SKM-1 (cell line): ENCODE data around the gene PPIL6.
"Not testable (repeated sequence)": the region's sequence is repeated elsewhere in the genome, so short reads cannot be mapped to it uniquely, and the experiment has no call there.

Experiments used
- DNase-seq: peaks from one replicate; lab custom pipeline; 2025; ENCODE audit not compliant: unreplicated experiment; lab: John Stamatoyannopoulos, UW

The PPIL6 gene

GRCh38 chr6:109467696-109468095, 27.3 kb upstream of the PPIL6 start:
- no peak for DNase-seq

GRCh38 chr6:109466212-109466923, 25.9 kb upstream of the PPIL6 start:
- DNase-seq, result no peak

GRCh38 chr6:109465772-109466171, 25.3 kb upstream of the PPIL6 start:
- no peak for DNase-seq

- no peak for DNase-seq
Observed at GRCh38 chr6:109461733-109462526, 21.5 kb upstream of the PPIL6 start.

- DNase-seq, result not testable (repeated sequence)
Observed at GRCh38 chr6:109461205-109461604, 20.8 kb upstream of the PPIL6 start.

- no peak for DNase-seq
Observed at GRCh38 chr6:109460161-109460829, 19.9 kb upstream of the PPIL6 start.

GRCh38 chr6:109458774-109459531, 18.5 kb upstream of the PPIL6 start:
- DNase-seq, result peak; percentile 37

GRCh38 chr6:109457562-109457996, 17.2 kb upstream of the PPIL6 start:
- no peak for DNase-seq

- no peak for DNase-seq
Observed at GRCh38 chr6:109456710-109457561, 16.5 kb upstream of the PPIL6 start.

- no peak for DNase-seq
Observed at GRCh38 chr6:109456111-109456583, 15.7 kb upstream of the PPIL6 start.

- no peak for DNase-seq
Observed at GRCh38 chr6:109455437-109456110, 15.1 kb upstream of the PPIL6 start, which contains the start of gene MICAL1. MICAL1 (minus strand) TSS chr6:109455772; CDS start chr6:109454196, 1,576 bp downstream.

- peak; percentile 43 for DNase-seq
Observed at GRCh38 chr6:109454496-109455436, 14.3 kb upstream of the PPIL6 start.

- no peak for DNase-seq
Observed at GRCh38 chr6:109453594-109454495, 13.4 kb upstream of the PPIL6 start.

- no peak for DNase-seq
Observed at GRCh38 chr6:109453156-109453555, 12.7 kb upstream of the PPIL6 start.

- DNase-seq, result no peak
Observed at GRCh38 chr6:109452181-109452580, 11.8 kb upstream of the PPIL6 start.

GRCh38 chr6:109451376-109451775, 10.9 kb upstream of the PPIL6 start:
- DNase-seq, result no peak

- no peak for DNase-seq
Observed at GRCh38 chr6:109450801-109451200, 10.4 kb upstream of the PPIL6 start.
